ENCODE data around the gene MMP25. TPM values are rescaled to one million over a fixed set of nuclear protein-coding genes. Genes with fewer than 3 reads are reported as not detected.

Gene MMP25
- total and polyA plus RNA-seq, 9 of the 15 experiments (the other 6 are each of a cell fraction or from before 2014, with no cell fraction given), result 0.03 to 0.04 TPM; not detected in 7

DNA sequence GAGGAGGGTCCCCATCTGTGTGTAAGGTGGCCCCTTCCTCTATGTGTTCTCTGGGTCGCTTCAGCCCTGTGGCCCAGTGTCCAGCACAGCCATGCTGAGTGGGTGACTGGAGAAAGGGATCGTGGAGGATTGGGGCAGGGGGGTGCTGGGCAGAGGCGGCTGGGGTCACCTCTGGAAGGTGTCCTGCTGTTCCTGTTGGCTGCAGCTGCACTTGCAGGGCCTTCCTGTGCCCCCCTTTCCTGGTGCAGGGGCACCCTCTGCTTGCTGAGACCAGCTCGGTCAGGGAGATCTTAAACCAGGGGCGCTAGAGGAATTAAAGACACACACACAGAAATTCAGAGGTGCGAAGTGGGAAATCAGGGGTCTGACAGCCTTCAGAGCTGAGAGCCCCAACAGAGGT is 30.2 kb downstream of the MMP25 start:
- peaks cover 6 to 10% of the 10 kb centered on the region in 2 experiments; a peak in 4 of 5 replicates for H3K4me1 ChIP-seq (replicated peaks in 1 of 2; ENCODE audit: control insufficient read depth in 2 of 2, insufficient read depth in 2 of 2, low read length in 2 of 2)
- peaks cover 9 to 18% of the 10 kb centered on the region in 2 experiments for H3K27me3 ChIP-seq (ENCODE audit: control insufficient read depth in 2 of 2, insufficient read depth in 2 of 2, low read length in 2 of 2)
- in situ Hi-C loops (cut with MboI), result no loop called here
- H4K20me1 ChIP-seq (replicated peaks; ENCODE audit: control insufficient read depth, insufficient read depth, low read length), result no peaks in the 10 kb centered on the region
- no TSS peak for BruUV-seq (replicated peaks)
- ChIA-PET CTCF (ENCODE audit: low intra/inter-chr PET ratio) (no interaction called here), POLR2A (interaction anchor here (0.8 to 1.3 kb wide), 3 partner anchors 11 to 17 kb away, joined by 3 to 5 read pairs (median 3); no protein-coding TSS in a partner anchor)
- no peak overlapping the region for H2AFZ ChIP-seq (ENCODE audit: low read depth, low read length)
- H3K4me2 ChIP-seq (ENCODE audit: insufficient read depth, low read length), result no peak overlapping the region
- H3K79me2 ChIP-seq (ENCODE audit: control insufficient read depth, insufficient read depth, low read length), result no peaks in the 10 kb centered on the region
- ATAC-seq (no peak), DNase-seq (ENCODE audit: extremely low read depth in 1 of 4, low spot score in 3 of 4) (peak in 1 of 4 experiments; percentile 3), FAIRE-seq (no peak)
- no peaks in the 10 kb centered on the region for H3K36me3 ChIP-seq (ENCODE audit: control insufficient read depth, insufficient read depth, low read length)
- intact Hi-C loops (cut with micrococcal nuclease), result no loop called here
- H3K4me3 ChIP-seq, result no peak overlapping the region
- WGBS (ENCODE audit: insufficient coverage, low coverage, missing lambda C conversion rate), result 19% methylated on average over 6 of the region's 6 CpGs
- H3K9ac ChIP-seq (ENCODE audit: insufficient read depth in 1 of 2, low read depth in 2 of 2, low read length in 2 of 2), result no peak overlapping the region
- H3K9me1 ChIP-seq (ENCODE audit: control insufficient read depth, insufficient read depth, low read length), result no peaks in the 10 kb centered on the region
- H3K9me3 ChIP-seq (replicated peaks; ENCODE audit: control insufficient read depth, insufficient read depth, low read depth, low read length), result no peaks in the 10 kb centered on the region
- no peak overlapping the region for H3K27ac ChIP-seq (ENCODE audit: extremely low read depth, low read depth, low read length)
- TF ChIP-seq, protein P1, sequence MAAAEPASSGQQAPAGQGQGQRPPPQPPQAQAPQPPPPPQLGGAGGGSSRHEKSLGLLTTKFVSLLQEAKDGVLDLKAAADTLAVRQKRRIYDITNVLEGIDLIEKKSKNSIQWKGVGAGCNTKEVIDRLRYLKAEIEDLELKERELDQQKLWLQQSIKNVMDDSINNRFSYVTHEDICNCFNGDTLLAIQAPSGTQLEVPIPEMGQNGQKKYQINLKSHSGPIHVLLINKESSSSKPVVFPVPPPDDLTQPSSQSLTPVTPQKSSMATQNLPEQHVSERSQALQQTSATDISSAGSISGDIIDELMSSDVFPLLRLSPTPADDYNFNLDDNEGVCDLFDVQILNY (CRISPR knock-in tag; IDR thresholded peaks at IDR 0.05), result no peak
- no peak for TF ChIP-seq POLR2AphosphoS5 (IDR thresholded peaks at IDR 0.05; ENCODE audit: control insufficient read depth, insufficient read depth, low read depth, low read length)
- TF ChIP-seq ZNF445 (CRISPR knock-in tag; IDR thresholded peaks at IDR 0.05; ENCODE audit: low read depth), result no peak
- no peak for TF ChIP-seq HDGF (IDR thresholded peaks at IDR 0.05)
- TF ChIP-seq ZNF347 (CRISPR knock-in tag; IDR thresholded peaks at IDR 0.05; ENCODE audit: low read depth), result no peak
- no peak for TF ChIP-seq ZFX (CRISPR knock-in tag; IDR thresholded peaks at IDR 0.05)
- no peak for TF ChIP-seq ZBTB8A (IDR thresholded peaks at IDR 0.05; ENCODE audit: partially characterized antibody)
- TF ChIP-seq PHF20 (IDR thresholded peaks at IDR 0.05; ENCODE audit: partially characterized antibody), result no peak
- no peak for TF ChIP-seq U2AF1 (optimal IDR thresholded peaks at IDR 0.05; ENCODE audit: low read depth, low read length)
- no peak for TF ChIP-seq NFYB (IDR thresholded peaks at IDR 0.05; ENCODE audit: extremely low read depth, insufficient read length)
- TF ChIP-seq TRIM24 (IDR thresholded peaks at IDR 0.05), result no peak
- no peak for TF ChIP-seq ZBTB17 (CRISPR knock-in tag; IDR thresholded peaks at IDR 0.05)
- TF ChIP-seq, protein P2, sequence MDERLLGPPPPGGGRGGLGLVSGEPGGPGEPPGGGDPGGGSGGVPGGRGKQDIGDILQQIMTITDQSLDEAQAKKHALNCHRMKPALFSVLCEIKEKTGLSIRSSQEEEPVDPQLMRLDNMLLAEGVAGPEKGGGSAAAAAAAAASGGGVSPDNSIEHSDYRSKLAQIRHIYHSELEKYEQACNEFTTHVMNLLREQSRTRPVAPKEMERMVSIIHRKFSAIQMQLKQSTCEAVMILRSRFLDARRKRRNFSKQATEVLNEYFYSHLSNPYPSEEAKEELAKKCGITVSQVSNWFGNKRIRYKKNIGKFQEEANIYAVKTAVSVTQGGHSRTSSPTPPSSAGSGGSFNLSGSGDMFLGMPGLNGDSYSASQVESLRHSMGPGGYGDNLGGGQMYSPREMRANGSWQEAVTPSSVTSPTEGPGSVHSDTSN (CRISPR knock-in tag; IDR thresholded peaks at IDR 0.05; ENCODE audit: low read depth), result no peak
- TF ChIP-seq, protein P2 (tag; conservative IDR thresholded peaks at IDR 0.05; ENCODE audit: low read depth), result no peak
- no peak for TF ChIP-seq CBX2 (IDR thresholded peaks at IDR 0.05; ENCODE audit: insufficient read depth, low read length, poor library complexity, severe bottlenecking)
- no peak for TF ChIP-seq MEF2D (tag; conservative IDR thresholded peaks at IDR 0.05; ENCODE audit: low read depth)
- no peak for TF ChIP-seq FOXA3 (CRISPR knock-in tag; conservative IDR thresholded peaks at IDR 0.05 in 1 of 2, IDR thresholded peaks at IDR 0.05 in 1 of 2)
- TF ChIP-seq, protein P3, sequence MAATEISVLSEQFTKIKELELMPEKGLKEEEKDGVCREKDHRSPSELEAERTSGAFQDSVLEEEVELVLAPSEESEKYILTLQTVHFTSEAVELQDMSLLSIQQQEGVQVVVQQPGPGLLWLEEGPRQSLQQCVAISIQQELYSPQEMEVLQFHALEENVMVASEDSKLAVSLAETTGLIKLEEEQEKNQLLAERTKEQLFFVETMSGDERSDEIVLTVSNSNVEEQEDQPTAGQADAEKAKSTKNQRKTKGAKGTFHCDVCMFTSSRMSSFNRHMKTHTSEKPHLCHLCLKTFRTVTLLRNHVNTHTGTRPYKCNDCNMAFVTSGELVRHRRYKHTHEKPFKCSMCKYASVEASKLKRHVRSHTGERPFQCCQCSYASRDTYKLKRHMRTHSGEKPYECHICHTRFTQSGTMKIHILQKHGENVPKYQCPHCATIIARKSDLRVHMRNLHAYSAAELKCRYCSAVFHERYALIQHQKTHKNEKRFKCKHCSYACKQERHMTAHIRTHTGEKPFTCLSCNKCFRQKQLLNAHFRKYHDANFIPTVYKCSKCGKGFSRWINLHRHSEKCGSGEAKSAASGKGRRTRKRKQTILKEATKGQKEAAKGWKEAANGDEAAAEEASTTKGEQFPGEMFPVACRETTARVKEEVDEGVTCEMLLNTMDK (IDR thresholded peaks at IDR 0.05; ENCODE audit: borderline replicate concordance, insufficient read depth, low read depth, low read length, poor library complexity, severe bottlenecking), result no peak
- no peak for TF ChIP-seq ZNF217 (CRISPR knock-in tag; IDR thresholded peaks at IDR 0.05)

Data from K562 (cell line).